AML-193 (cell line): ENCODE measurements around the gene LRWD1.
"Not testable (repeated sequence)": the region's sequence is repeated elsewhere in the genome, so short reads cannot be mapped to it uniquely, and the experiment has no call there.

Experiments
- DNase-seq, 2 experiments: peaks; one replicate each; lab custom pipeline; 2025; lab: John Stamatoyannopoulos, UW

The LRWD1 gene

DNA sequence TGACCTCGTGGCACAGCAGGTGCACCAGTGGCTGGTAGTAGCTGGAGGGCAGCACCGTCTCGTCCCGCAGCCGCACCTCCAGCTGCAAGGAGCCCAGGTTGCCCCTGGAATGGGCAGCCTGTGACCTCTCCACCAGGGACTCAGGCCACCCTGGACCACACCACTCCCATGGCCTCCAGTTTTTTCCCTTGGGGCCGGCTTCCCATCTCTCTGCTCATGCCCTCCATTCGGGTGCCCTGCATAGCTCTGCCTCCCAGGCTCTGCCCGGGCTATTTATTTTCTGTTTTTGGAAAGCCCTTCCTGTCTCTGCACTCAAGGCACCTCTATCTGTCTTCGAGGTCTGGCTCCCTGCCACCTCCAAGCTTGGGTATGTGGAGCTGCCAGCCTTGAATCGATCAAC is 32.1 kb downstream of the LRWD1 start:
- not testable (repeated sequence) for DNase-seq

DNA sequence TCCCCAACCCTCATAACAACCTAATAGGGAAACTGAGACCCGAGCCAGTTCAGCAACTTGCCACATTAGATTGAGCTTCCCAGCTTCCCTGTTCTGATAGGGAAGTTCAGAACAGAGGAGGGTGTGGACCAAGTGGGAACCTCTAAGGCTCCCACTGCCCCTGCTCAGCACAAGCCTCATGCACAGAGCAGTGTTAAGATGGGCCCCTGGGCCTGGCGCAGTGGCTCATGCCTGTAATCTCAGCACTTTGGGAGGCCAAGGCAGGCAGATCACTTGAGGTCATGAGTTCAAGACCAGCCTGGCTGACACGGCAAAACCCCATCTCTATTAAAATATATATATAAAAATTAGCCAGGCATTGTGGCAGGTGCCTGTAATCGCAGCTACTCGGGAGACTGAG is 32.5 kb downstream of the LRWD1 start:
- DNase-seq: not testable (repeated sequence)

DNA sequence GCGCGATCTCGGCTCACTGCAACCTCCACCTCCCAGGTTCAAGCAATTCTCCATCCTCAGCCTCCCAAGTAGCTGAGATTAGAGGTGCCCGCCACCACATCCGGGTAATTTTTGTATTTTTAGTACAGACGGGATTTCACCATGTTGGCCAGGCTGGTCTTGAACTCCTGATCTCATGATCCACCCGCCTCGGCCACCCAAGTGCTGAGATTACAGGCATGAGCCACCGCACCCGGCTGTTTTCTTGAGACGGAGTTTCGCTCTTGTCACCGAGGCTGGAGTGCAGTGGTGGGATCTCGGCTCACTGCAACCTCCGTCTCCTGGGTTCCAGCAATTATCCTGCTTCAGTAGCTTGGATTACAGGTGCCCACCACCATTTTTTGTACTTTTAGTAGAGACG is 33.5 kb downstream of the LRWD1 start:
- DNase-seq: not testable (repeated sequence)

DNA sequence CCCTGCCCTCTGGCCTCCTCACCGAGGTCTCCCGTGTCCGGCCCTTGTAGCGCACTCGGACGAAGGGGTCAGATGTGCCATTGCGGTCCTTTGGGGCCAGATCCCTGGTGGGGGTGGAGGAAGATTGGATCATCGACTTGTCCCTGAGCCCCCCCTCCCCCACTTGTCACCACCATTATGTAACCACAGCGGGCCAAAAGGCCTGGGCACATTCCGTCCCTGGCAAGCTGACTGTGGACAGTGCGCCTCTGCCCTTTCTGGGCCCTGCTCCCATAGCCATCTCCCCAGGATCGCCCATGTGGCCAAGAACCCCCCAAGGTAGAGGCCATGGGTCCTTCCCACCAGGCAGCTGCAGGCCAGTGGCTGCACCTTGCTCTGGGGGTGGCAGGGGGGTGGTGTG is 38.4 kb downstream of the LRWD1 start:
- DNase-seq: not testable (repeated sequence)

DNA sequence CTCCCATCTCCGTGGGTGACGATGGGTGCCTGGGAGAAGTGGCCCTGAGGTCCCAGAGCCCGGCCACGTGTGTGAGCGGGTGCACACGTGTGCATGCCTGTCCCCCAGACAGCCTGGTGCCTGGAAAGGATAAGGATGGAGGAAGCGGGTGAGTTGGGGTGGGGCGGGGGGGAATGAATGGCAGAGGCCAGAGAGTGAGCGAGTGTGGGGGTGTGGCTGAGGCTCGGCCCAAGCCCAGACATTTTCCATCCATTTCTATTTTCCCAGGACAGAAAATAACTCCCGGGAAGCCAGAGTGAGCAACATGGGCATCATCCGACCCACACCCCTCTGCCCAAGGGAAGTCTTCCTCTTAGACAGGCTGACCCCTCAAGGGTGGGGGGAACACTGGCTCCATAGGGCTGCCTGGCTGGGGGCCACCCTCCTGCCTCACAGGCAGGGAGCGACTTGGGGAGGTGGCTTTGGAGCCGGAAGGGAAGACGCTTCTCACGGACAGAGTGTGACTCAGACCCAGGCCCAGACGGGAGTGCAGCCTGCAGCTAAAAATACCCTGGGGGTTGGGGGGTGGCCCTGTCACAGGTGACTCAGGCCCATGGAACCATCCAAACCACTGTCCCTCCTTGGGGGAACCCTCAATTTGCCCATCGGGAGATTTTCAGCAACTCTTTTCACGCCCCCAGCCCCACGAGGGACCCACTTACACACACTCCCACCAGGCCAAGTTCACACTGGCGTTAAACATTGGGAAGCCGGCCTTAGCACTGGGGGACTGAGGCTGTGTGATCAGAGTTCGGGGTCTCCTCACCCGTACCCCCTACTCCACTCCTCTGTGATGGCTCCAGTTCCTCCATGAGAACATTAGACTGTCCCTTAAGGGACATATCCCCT is 40.8 kb downstream of the LRWD1 start:
- not testable (repeated sequence) for DNase-seq

DNA sequence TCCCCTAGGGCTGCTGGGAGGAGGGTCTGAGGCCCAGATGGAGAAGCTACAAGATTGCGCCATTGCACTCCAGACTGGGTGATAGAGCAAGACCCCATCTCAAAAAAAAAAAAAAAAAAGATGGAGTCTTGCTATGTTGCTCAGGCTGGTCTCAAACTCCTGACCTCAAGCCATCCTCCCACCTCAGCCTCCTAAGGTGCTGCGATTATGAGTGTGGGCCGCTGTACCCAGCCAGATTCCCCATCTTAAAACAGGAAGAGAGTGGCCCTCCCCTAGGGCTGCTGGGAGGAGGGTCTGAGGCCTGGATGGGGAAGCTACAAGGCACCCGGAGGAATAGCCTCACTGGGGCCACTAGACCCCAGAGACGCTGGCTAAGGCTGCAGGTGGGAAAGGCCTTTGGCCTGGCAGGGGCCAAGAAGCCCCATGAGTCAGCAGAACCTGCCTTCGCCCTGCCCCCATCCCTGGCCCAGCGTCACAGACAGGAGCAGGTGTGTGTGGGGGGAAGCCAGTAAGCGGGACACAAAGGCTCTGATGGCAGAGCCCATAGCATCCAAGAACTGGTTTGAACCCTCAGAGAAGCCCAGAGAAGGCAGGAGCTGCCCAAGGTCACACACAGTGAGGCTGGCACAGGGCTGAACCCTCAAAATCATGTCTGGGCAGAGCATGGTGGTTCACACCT is 42.8 kb downstream of the LRWD1 start:
- not testable (repeated sequence) for DNase-seq

DNA sequence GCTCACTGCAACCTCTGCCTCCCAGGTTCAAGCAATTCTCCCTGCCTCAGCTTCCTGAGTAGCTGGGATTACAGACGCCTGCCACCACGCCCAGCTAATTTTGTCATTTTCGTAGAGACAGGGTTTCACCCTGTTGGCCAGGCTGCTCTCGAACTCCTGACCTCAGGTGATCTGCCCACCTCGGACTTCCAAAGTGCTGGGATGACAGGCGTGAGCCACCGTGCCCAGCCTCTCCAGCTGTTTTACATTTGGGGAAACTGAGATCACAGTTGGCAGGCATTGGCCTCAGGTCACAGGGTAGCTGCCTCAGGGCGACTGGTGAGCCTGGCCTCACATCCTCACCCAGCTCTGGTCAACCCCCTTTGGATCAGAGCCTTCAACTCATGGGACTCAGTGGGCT is 45.8 kb downstream of the LRWD1 start:
- not testable (repeated sequence) for DNase-seq

DNA sequence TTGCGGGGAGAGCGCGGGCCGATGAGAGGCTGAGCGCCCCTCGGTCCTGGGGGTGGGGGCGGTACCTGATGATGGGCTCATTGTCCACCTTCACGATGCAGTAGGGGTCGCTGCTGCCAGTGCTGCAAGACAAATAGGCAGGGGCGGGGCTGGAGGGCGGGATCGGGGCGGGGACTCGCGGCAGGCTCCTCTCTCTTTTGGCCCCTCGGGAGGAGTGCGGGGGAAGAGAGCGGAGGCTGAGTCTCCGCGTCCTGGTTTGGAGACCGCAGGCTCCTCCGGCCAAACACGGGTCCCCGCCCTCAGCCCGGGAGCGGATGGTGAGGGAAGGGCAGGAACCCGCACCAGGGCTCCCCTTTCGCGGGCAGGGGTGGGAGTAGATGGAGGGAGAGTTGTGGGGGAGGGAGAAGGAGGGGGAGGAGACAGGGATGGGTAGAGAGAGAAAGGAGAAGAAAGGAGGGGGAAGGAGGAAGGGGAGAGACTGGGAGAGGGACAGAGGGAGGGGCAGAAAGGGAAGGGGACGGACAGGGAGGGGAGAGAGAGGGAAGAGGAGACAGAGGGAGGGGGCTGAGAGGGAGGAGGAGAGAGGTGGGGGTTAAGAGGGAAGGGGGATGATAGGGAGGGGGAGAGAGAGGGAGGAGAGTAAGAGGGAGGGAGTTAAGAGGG is 47.2 kb downstream of the LRWD1 start:
- DNase-seq: not testable (repeated sequence)

DNA sequence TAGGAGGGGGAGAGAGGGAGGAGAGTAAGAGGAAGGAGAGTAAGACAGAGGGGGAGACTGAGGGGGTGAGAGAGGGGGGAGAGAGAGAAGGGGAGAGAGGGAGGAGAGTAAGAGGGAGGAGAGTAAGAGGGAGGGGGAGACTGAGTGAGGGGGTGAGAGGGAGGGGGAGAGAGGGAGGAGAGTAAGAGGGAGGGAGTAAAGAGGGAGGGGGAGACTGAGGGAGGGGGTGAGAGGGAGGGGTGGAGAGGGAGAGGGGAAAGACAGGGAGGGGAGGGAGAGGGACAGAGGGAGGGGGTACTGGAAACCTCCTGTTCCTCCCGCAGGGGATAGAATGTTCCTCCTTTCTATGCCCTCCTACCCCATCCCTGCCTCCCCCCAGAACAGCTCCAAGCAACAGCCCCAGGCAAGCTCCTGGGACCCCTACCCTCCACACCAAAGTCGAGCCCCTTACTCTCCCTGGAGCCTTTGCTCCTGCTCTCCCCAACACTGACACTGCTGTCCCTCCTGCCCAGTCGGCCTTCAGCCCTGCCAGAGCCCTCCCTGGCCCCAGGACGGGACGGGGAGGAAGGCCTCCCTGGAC is 47.9 kb downstream of the LRWD1 start:
- not testable (repeated sequence) for DNase-seq

DNA sequence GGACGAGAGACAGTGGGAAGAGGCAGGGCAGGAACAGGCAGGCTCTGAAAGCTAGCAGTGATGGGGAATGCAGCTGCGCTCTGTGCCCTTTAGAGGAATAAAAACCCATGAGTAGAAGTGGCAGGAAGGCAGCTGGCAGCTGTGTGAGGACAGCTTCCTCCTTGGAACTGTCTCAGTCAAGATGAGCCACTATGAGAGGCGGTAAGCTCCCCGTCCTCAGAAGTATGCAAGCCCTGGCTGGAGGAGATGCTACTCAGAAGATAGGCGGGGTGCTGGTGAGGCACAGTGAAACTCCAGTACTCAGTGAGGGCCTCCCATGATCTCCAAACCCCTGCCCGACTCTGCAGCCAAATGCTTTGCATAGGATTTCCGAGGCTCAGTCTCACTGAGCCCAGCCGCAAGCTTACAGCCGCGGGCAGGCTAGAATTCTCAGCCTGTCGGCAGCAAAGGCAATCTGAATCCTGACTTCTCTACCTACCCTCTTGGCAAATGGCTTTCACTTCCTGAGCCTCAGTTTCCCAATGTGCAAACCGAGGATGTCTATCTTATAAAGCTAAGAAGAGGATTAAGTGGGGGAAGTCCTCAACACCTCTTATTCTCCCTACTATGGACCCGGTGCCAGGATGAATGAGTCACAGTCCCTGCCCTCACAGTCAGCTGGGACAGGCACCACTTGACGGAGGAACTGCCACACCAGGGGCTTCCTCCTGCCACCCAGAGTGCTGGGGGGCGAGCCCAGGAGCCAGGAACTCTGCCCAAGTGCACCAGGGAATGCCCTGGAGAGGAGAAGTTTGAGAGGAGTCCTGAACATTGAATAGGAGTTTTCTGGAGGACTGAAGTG is 50.3 kb downstream of the LRWD1 start:
- DNase-seq: not testable (repeated sequence)

DNA sequence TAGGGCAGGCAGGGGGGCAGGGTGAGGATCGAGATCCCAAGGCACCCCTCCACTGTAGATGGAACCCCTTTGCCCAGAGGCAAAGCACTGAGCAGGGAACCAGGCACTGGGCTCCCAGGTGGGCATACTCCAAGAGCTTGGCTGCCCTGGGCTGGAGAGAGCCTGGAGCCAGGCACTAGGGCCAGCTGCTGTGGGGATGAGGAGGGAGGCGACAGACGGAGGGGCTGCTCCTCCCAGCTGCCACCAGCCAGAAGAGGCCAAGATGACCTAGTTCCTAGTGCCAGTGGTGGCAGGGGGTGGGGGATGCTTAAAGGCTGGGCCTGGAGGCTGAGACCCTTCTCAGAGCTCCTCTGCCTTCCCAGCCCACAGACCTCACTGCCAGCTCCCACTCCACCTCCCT is 51.1 kb downstream of the LRWD1 start:
- DNase-seq: not testable (repeated sequence)

DNA sequence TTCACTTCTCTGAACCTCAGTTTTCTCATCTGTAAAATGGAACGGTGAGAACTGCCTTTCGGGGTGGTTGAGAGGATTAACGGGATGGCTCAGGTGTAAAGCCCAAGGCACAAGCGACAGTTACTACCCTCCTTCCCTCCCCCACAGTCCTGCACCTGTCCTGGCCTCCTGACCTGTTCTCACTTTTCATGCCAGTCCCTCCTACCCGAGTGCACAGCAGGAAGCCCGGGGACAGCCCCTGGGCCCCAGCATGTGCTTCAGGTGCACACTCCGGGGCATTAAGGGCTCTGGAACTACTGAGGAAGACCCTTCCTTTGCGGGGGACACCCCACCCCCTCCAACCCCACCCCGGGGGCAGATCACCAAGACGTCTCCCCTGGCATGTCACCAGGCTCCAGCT is 52.2 kb downstream of the LRWD1 start:
- DNase-seq: not testable (repeated sequence)

DNA sequence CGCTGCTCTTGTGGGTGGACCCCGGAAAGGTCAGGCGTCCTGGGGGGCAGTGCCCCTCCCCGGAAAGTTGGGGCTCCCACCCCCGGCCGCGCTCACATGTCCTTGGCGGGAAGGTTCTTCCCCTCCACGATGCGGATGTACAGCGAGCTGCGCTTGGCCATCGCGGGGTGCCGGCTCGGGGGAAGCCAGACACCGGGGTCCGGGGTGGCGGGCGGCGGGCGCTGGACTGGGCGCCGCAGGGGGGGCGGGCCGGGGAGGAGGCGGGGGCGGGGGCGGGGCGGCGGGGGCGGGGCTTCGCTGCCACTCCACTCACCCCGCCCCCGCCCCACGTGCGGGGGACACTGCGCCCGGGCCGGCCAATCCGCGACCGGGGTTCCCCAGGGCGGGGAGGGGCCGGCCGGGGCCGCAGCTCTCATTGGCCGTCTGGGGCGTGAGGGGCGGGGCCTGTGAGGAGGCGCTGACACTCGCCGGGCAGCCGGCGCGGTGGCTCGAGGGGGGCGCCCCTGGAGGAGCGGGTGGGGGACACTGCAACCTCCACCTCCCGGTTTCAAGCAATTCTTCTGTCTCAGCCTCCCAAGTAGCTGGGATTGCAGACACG is 52.9 kb downstream of the LRWD1 start, which contains the start of gene RASA4B:
Gene RASA4B (minus strand): TSS at position 228 of the 598 bp plus-strand sequence. CDS start 67 bp downstream, at position 161.
- DNase-seq: not testable (repeated sequence)

DNA sequence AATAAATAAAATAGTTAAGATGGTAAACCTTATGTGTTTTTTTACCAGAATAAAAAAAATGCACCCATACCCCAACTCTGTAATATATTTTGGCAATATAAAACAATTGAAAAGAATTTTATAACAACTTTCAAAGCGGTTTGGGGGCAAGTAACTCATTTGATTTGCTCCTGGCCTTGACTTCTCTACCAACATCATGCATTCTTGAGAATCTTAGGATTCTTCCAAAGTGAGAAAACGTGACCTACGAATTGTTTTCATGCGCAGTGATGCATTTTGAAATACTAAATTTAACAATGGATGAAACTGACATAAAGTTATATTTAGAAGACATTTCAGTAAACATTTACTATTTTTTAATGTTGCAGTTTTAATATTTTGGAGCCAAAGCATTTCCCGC is 56.0 kb downstream of the LRWD1 start:
- not testable (repeated sequence) for DNase-seq
